Measurements from ENCODE around the gene POU2F3. TPM values are rescaled to one million over a fixed set of nuclear protein-coding genes. Genes with fewer than 3 reads are reported as not detected.
"Not testable (repeated sequence)": the region's sequence is repeated elsewhere in the genome, so short reads cannot be mapped to it uniquely, and the experiment has no call there.

Gene POU2F3
- total RNA-seq, 2 experiments from 2014 or later = not detected

DNA sequence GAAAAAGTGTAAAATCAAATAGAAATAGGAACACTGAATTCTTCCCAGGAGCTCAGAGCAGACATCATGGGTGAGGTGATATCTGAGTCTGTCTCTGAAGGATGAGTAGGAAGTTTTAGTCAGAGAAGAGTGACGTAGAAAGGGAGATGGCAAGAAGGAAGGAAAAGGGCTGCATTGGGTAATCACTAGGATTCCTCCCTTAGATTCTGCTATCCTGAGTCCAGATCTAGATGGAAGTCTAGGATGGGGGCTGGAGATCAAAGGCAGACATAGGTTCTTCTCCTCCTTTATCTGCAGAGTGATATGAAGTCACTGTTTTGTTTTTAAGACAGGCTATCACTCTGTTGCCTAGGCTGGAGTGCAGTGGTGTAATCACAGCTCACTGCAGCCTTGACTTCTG, 30.4 kb downstream of the POU2F3 start:
- CTCF ChIA-PET = interaction anchor here (1.2 kb wide), 1 partner anchor 32 kb away, joined by 3 read pairs; no protein-coding TSS in a partner anchor

DNA sequence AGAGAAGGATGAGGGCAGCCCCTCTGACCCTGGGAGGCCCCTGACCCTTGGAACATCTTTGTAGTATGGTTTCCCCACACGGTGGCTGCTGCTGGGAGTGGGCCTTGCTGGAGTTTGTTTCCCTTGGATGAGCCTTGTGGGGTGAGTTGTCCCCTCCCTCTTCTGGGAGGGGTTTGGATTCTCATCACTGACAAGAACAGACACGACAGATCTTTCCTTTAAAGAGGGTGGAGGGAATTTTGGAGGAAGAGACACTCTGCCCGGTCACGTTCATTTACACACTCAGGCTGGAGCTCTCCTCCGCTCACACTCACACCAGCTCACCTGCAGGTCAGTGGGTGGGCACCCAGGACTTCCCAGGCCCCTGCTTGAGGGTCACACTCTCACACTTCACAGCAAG, 31.7 kb downstream of the POU2F3 start:
- no peak for DNase-seq
- H3K36me3 Mint-ChIP-seq (ENCODE audit: low read depth) = no peaks in the 10 kb centered on the region
- ChIA-PET POLR2A (no interaction called here), CTCF (no interaction called here)
- H3K27me3 Mint-ChIP-seq = peaks cover 40% of the 10 kb centered on the region
- no peaks in the 10 kb centered on the region for H3K9me3 Mint-ChIP-seq
- no peaks in the 10 kb centered on the region for H3K4me1 Mint-ChIP-seq
- H3K27ac Mint-ChIP-seq = no peak overlapping the region
- no peak overlapping the region for H3K4me3 Mint-ChIP-seq

More for the DNA sequence above, 30.4 kb downstream of the POU2F3 start:
- Mint-ChIP-seq H3K4me1 (no peaks in the 10 kb centered on the region), H3K4me3 (no peak overlapping the region), H3K36me3 (ENCODE audit: low read depth) (no peaks in the 10 kb centered on the region), H3K27ac (no peak overlapping the region), H3K27me3 (peaks cover 51% of the 10 kb centered on the region), H3K9me3 (no peaks in the 10 kb centered on the region)
- no peak for DNase-seq
- POLR2A ChIA-PET = no interaction called here

DNA sequence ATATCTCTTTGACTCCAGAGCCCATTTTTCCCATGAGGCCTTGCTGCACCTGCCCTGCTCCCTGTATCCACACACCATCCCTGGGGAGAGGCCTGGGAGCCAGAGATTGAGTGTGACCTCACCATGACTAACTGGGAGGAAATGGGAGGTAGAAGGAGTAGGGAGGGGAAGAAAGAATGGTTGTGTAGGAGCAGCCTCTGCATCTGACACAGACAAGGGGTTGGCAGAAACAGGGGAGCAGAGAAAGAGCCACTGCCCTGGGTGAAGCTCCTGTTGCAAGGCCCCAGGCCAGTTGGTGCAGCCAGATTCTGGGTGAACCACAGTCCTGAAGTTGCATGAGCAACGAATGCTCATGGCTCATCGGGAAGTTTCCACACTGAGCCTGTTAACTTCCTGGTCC, 32.4 kb downstream of the POU2F3 start:
- POLR2A ChIA-PET = no interaction called here
- Mint-ChIP-seq H3K27me3 (peaks cover 35% of the 10 kb centered on the region), H3K36me3 (ENCODE audit: low read depth) (no peaks in the 10 kb centered on the region), H3K27ac (no peak overlapping the region), H3K4me3 (no peak overlapping the region), H3K9me3 (no peaks in the 10 kb centered on the region), H3K4me1 (no peaks in the 10 kb centered on the region)
- no peak for DNase-seq
- CTCF ChIA-PET = no interaction called here

DNA sequence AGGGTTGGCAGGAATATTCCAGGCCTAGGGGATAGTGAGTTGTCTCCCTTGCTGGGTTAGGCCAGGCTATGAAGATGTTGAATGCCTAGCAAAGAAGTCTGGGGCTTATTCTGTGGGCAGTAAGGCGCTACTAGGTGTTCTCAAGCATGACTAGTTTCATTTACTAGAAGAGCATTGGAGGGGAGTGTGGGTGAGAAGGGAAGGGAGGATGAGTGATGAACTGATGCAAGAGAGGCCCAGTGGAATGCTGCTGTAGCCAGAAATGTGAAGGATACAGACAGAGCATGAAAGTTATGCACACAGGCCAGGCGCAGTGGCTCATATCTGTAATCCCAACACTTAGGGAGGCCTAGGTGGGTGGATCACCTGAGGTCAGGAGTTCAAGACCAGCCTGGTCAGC, 33.5 kb downstream of the POU2F3 start:
- Mint-ChIP-seq H3K27ac (no peak overlapping the region), H3K4me1 (no peaks in the 10 kb centered on the region), H3K9me3 (no peaks in the 10 kb centered on the region), H3K27me3 (peaks cover 33% of the 10 kb centered on the region), H3K4me3 (no peak overlapping the region), H3K36me3 (ENCODE audit: low read depth) (no peaks in the 10 kb centered on the region)
- DNase-seq = no peak
- ChIA-PET POLR2A (no interaction called here), CTCF (interaction anchor here (0.8 kb wide), 1 partner anchor 30 kb away, joined by 3 read pairs; no protein-coding TSS in a partner anchor)

DNA sequence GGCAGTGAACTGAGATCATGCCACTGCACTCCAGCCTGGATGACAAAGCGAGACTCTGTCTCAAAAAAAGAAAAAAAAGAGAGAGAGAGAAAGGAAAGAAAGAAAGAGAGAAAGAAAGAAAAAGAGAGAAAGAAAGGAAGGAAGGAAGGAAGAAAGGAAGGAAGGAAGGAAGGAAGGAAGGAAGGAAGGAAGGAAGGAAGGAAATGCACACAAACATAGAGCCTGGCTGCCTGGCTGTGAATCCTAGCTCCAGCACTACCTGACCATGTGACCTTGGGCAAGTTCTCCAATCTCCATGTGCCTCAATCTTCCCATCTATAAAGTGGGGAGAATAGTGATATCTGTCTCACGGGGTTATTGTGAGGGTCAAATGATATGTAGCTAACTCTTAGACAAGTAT, 34.0 kb downstream of the POU2F3 start:
- H3K4me1 Mint-ChIP-seq; H3K9me3 Mint-ChIP-seq; H3K27ac Mint-ChIP-seq; H3K4me3 Mint-ChIP-seq; H3K36me3 Mint-ChIP-seq (ENCODE audit: low read depth); POLR2A ChIA-PET; DNase-seq: not testable (repeated sequence)
- H3K27me3 Mint-ChIP-seq = peaks cover 34% of the 10 kb centered on the region
- CTCF ChIA-PET = interaction anchor here (0.6 to 0.8 kb wide), 2 partner anchors 29 to 654 kb away, joined by 3 read pairs; no protein-coding TSS in a partner anchor

DNA sequence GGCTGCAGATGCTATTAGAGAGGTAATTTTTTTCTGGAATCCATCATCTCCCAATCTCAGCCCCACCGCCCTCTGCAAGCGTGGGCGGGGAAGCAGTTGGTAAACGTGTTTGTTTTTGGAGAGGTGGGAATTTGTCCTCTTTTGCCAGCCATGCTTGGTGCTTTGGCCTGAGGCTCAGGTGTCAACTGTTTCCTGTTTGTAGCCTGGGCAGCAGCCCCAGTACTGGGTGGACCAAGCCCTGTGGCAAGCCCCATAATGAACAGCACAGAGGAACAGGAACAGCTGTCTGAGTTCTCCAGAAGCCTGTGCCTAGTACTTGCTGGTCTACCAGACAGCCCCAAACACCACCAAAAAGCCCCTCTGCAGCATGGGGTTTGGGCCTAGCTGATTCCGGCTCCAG, 39.6 kb downstream of the POU2F3 start:
- Mint-ChIP-seq H3K9me3 (no peaks in the 10 kb centered on the region), H3K36me3 (ENCODE audit: low read depth) (no peaks in the 10 kb centered on the region), H3K4me3 (no peak overlapping the region), H3K4me1 (no peaks in the 10 kb centered on the region), H3K27me3 (peaks cover 25% of the 10 kb centered on the region), H3K27ac (no peak overlapping the region)
- ChIA-PET CTCF (no interaction called here), POLR2A (no interaction called here)
- no peak for DNase-seq

DNA sequence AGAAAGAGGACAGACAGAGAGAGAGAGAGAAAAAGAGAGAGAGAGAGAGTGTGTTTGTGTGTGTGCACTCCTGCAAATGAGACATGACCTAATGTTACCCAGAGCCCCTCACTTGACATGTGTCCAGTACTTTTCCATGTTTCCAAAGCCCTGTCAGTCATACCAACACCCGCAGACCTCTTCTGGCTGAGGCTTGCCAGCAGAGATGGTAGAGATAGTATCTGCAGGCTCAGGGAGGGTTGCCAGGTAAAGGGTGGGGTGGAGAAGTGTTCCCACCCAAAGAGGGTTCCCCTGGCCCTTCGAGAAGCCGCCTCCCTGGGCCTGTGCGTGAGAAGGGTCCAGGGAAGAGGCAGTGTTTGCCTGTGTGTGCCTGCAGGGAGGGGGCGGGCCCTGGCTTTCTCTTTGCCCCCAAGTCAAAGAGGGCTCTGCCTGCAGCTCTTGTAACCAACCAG, 40.7 kb downstream of the POU2F3 start:
- CTCF ChIA-PET = no interaction called here
- H3K27me3 Mint-ChIP-seq = peaks cover 18% of the 10 kb centered on the region
- POLR2A ChIA-PET = no interaction called here
- no peak for DNase-seq
- H3K4me1 Mint-ChIP-seq = no peaks in the 10 kb centered on the region
- no peaks in the 10 kb centered on the region for H3K36me3 Mint-ChIP-seq (ENCODE audit: low read depth)
- H3K9me3 Mint-ChIP-seq = no peaks in the 10 kb centered on the region
- H3K27ac Mint-ChIP-seq = no peak overlapping the region
- no peak overlapping the region for H3K4me3 Mint-ChIP-seq

DNA sequence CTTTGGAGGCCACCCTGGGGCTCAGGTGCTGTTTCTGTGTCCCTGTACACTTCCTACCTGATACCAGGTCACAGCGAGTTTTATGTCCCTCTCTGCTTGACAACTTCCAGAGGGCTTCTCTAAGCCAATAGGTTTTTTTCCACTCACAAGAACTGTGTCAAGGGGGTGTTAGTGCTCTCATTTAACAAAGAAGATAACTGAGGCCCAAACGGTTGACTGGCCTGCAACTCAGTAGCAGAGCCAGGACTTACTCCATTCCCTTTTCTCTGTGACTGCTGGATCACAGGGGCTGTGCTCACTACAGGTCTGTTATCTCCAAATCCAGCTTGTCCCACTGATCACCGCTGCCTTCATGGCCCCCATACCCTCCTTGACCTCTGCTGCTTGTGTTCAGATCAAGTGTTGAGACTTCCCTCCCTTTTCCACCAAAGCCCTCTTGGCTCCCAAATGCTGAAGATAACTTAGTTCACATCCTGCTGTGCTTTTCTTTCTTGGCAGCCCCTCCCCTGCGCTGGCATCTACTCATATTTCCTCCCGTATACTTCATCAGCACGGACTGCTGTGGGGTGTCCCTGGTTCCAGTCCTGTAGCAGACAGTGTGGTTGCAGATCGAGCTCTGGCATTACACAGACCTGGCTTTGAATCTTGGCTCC, 41.3 kb downstream of the POU2F3 start:
- Mint-ChIP-seq H3K27ac (no peak overlapping the region), H3K36me3 (ENCODE audit: low read depth) (no peaks in the 10 kb centered on the region), H3K27me3 (peaks cover 19% of the 10 kb centered on the region), H3K4me1 (no peaks in the 10 kb centered on the region), H3K4me3 (no peak overlapping the region), H3K9me3 (no peaks in the 10 kb centered on the region)
- no peak for DNase-seq
- POLR2A ChIA-PET = no interaction called here
- CTCF ChIA-PET = no interaction called here

DNA sequence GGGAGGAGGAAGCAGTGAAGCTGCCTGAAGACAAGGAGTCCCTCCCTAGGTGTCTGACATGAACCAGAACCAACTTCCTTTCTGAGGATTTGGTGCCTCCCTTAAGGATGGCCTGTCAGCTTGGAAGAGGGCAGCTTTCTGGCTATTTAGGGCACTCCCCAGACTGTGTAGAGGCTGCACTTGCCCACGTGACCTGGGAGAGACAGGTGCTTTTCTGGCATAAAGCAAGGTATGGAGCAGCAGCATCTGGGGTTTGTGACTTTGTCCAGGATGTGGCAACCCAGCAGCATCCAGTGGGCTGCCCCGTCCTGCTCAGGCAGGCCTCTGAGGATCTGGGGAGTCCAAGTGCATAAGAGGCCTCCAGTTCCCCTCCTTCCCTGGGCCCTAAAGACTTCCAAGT, 43.2 kb downstream of the POU2F3 start:
- ChIA-PET CTCF (interaction anchor here (1.5 kb wide), 1 partner anchor 35 kb away, joined by 3 read pairs; no protein-coding TSS in a partner anchor), POLR2A (no interaction called here)
- Mint-ChIP-seq H3K4me3 (no peak overlapping the region), H3K9me3 (no peaks in the 10 kb centered on the region), H3K36me3 (ENCODE audit: low read depth) (no peaks in the 10 kb centered on the region), H3K27ac (no peak overlapping the region), H3K4me1 (no peaks in the 10 kb centered on the region), H3K27me3 (peaks cover 29% of the 10 kb centered on the region)
- no peak for DNase-seq

DNA sequence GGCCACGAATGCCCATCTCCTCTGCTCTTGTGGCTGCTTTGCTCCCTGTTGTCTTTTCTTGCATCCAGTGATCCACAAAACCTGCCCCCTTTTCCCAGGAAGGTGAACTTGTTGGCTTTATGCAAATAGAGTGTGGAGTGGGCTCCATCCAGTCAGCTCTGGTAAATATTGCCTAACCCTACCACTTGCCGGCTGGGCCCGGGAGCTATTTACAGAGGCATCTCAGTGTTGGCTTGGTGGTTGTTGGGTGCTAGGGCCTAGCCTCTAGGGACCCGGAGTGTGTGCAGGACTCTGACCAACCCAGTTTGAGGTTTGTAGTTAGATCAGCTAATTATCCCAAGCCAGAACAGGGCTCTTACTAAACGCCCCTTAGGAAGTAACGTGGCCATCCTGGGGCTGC, 44.3 kb downstream of the POU2F3 start:
- POLR2A ChIA-PET = no interaction called here
- no peaks in the 10 kb centered on the region for H3K36me3 Mint-ChIP-seq (ENCODE audit: low read depth)
- CTCF ChIA-PET = no interaction called here
- H3K4me1 Mint-ChIP-seq = no peaks in the 10 kb centered on the region
- H3K27ac Mint-ChIP-seq = no peak overlapping the region
- no peak overlapping the region for H3K4me3 Mint-ChIP-seq
- H3K9me3 Mint-ChIP-seq = no peaks in the 10 kb centered on the region
- DNase-seq = no peak
- H3K27me3 Mint-ChIP-seq = peaks cover 32% of the 10 kb centered on the region

DNA sequence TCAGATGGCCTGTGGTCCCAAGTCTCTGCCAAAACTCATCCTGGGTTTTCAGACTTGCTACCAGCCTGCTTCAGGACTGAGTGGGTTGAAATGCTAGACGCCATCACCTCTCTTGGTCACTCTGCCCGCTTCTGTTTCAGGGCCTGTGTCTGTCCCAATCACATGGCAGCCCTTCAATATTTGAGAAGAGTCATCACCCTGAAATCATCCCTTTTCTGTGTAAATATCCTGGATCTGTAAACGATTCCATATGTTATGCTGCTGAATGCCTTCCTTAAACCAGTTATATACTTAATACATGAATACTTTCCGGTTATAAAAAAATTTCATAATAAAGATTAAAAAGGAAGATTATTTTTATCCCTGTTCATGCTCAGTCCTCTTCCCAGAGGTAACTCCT, 45.3 kb downstream of the POU2F3 start:
- no peak for DNase-seq
- peaks cover 39% of the 10 kb centered on the region for H3K27me3 Mint-ChIP-seq
- H3K9me3 Mint-ChIP-seq = no peaks in the 10 kb centered on the region
- no peak overlapping the region for H3K27ac Mint-ChIP-seq
- CTCF ChIA-PET = interaction anchor here (4.3 kb wide), 1 partner anchor 17 kb away, joined by 22 read pairs; no protein-coding TSS in a partner anchor
- POLR2A ChIA-PET = no interaction called here
- no peaks in the 10 kb centered on the region for H3K4me1 Mint-ChIP-seq
- H3K36me3 Mint-ChIP-seq (ENCODE audit: low read depth) = no peaks in the 10 kb centered on the region
- no peak overlapping the region for H3K4me3 Mint-ChIP-seq

DNA sequence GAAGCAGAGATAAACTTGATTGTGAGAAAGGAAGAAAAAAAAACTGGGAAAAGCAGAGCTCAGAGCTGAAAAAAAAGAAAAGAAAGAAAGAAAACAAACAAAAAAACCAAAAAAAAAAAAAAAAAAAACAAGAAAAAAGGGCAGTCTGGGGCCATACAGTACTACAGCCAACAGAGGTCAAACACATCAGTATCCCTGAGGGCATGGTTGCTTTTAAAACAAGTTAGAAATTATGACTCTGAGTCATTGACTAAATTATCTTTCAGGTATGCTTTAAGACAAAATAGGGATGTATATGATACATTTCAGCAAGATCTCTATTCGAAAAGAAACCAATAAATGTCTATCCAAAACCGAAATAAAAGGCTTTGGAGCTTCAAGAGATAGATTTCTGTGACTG, 48.1 kb downstream of the POU2F3 start:
- no peaks in the 10 kb centered on the region for H3K9me3 Mint-ChIP-seq
- no peaks in the 10 kb centered on the region for H3K4me1 Mint-ChIP-seq
- ChIA-PET CTCF (interaction anchor here (0.7 to 4.3 kb wide), 3 partner anchors 15 to 640 kb away, joined by 3 to 22 read pairs (median 3); no protein-coding TSS in a partner anchor), POLR2A (no interaction called here)
- DNase-seq = no peak
- peaks cover 42% of the 10 kb centered on the region for H3K27me3 Mint-ChIP-seq
- no peak overlapping the region for H3K4me3 Mint-ChIP-seq
- no peak overlapping the region for H3K27ac Mint-ChIP-seq
- H3K36me3 Mint-ChIP-seq (ENCODE audit: low read depth) = no peaks in the 10 kb centered on the region

DNA sequence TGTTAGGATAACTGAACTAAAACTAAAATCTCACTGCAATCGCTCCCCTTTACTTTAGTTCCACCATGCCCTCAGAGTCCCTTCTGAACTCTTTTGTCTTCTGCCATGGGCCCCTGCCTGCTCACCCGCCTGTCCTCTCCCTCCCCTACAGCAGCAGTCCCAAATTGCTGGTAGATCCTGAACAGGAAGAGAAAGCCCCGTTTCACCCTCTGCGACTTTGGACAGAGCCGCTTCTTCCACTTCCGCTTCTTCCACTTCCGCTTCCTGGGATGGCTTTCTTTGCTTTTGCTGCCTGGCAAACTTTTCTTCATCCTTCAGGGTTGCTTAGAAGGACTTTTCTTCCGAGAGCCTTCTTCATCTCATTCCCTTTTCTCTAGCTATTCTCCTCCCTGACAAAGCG, 49.5 kb downstream of the POU2F3 start:
- no peak overlapping the region for H3K27ac Mint-ChIP-seq
- POLR2A ChIA-PET = no interaction called here
- H3K27me3 Mint-ChIP-seq = peaks cover 51% of the 10 kb centered on the region
- DNase-seq = no peak
- CTCF ChIA-PET = interaction anchor here (1.4 to 4.3 kb wide), 2 partner anchors 11 to 13 kb away, joined by 7 to 22 read pairs; no protein-coding TSS in a partner anchor
- no peak overlapping the region for H3K4me3 Mint-ChIP-seq
- H3K9me3 Mint-ChIP-seq = no peaks in the 10 kb centered on the region
- no peaks in the 10 kb centered on the region for H3K4me1 Mint-ChIP-seq
- no peaks in the 10 kb centered on the region for H3K36me3 Mint-ChIP-seq (ENCODE audit: low read depth)

DNA sequence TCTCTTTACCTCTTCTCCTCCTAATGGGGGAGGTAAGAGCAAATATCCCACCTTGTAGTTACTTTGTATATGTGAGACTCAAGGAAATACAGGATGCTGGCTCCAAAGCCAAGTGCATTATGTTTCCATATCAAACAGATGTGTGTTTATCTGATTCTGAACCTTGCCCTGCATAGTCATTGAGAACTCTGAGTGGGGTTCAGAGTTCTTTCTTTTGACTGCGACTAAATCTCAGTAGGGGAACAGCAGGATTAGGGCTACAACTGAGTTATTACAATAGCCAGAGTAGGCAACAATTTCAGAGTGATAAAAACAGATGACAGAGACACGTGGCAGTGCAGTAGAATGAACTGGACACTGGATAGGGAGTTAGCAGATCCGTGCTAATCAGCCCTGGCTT, 51.0 kb downstream of the POU2F3 start:
- Mint-ChIP-seq H3K27me3 (peaks cover 55% of the 10 kb centered on the region), H3K36me3 (ENCODE audit: low read depth) (no peaks in the 10 kb centered on the region), H3K4me3 (no peak overlapping the region), H3K4me1 (no peaks in the 10 kb centered on the region), H3K27ac (no peak overlapping the region), H3K9me3 (no peaks in the 10 kb centered on the region)
- ChIA-PET CTCF (interaction anchor here (0.8 kb wide), 1 partner anchor 13 kb away, joined by 4 read pairs; no protein-coding TSS in a partner anchor), POLR2A (no interaction called here)
- no peak for DNase-seq

Data from activated CD4-positive, alpha-beta memory T cell treated with anti-CD3 and anti-CD28 coated beads, Interleukin-2, amount 10 ng/mL, durations not matched to agents 7 days and 5 days (primary cell).